GM18951 (cell line): Measurements from ENCODE around the gene CCDC38.
A peak's percentile ranks its signal among the peaks of the same experiment; 100 is the strongest.

Experiments used
- POLR2A ChIP-seq: IDR thresholded peaks from 4 replicates; pipeline ENCODE4 v1.6.1; 2011; ENCODE audit warnings: mild to moderate bottlenecking; ENCODE audit not compliant: insufficient read length, insufficient read depth; ENCODE audit errors: extremely low read depth
- in situ Hi-C: fragments of 300-500 bp; cut with MboI; formaldehyde crosslinking; loops from one replicate; pipeline ENCODE4 v1.12.0; 2022; ENCODE audit warnings: low sequenced_read_pairs, mixed read lengths, inconsistent platforms; ENCODE audit not compliant: unreplicated experiment

CCDC38 gene

DNA sequence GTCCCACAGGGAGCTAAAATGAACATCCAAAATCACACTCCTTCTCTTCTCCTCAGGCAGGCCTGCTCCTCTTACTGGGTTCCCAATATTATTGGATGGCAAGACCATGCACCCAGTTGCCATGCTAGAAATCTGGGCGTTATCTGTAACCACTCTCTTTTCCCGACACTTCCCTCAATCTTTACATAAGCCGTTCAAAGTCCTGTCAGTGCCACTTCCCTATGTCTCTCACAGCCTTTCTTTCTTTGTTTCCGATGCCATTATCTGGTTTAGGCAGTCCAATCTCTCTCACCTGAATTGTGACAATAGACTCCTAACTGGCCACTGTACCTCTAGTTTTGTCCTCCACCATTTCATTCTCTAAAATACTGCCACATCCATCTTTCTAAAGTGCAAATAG lies 59.5 kb downstream of the CCDC38 start:
- TF ChIP-seq POLR2A: no peak
- in situ Hi-C loops: no loop called here

DNA sequence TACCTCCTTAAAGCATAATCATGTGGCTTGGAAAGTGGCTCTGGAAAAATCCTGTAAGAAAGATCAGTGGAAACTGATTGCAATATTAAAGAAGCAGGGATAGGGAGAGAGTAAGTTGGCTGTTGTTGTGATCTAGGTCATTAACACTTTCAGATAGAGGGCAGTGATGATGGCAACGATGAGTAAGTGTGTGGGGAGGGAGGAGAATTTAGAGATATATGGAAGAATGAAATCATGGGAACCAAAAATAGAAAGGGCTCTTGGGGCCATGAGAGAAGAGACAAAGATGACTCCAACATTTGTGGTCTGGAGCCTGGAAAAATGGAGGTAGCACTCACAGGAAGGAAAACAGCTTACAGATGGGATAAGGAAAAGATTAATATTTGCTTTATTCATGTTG lies 60.3 kb downstream of the CCDC38 start:
- in situ Hi-C loops: no loop called here
- no peak for TF ChIP-seq POLR2A

DNA sequence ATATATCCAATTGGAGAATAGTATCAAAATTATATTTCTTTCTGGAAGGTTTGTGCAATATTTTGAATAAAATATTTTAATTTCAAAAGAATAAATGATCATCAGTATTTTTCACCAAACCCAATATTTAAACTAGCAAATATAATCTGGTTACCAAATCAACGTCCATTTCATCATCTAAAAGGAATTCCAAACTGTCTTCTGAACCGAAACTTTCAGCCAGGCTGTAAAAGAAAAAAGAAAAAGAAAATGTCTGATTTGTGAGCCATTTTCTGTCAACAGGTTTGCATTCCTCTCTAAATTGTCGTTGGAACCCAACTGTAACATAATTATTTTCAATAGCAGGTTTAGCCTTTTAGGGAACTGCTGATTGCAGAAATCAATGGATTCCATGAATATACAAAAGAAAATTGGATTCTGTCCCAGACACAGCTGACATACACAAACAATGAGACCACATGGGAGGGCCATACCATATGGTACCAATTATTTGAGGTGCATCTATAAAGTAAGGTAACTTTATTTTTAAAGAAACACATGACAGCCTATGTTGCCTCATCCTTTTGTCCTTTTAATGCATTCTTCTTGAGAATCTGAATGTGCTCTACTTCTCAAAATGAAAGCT lies 61.0 kb downstream of the CCDC38 start:
- no peak for TF ChIP-seq POLR2A
- in situ Hi-C loops: no loop called here

DNA sequence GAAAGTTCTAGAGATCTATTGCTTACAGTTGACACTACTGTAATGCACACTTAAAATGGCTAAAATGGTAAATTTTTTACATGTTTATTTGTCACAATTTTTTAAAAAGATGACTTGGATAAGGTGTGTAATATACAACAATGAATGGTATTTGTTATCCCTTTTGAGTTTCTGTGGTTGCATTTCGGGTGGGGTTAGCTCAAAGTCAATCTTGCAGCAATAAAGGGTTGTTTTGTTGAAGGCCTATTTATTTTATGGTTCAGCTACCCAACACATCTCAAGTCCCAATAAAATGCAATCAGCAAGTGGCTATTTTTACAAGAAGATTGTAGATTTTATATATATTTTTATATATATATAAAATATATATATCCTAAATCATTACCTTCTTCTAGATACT lies 61.5 kb downstream of the CCDC38 start:
- in situ Hi-C loops: no loop called here
- TF ChIP-seq POLR2A: no peak

DNA sequence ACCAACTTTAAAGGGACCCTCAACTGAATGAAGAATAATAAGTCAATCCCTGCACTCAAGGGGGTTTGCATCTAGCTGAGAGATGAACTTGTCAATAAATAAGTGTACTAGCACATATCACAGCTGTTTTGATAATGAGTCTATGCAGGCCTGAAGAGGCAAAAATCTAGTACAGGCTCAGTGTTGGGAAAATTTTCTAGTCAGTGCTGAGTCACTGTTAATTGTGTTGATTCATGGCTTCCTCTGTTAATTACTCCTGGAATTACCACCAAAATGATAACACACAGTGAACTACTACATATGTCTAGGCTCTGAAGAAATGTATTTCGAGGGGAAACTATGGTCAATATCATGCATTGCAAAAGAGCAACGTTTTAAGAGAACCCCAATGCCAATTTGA lies 64.8 kb downstream of the CCDC38 start:
- no peak for TF ChIP-seq POLR2A
- in situ Hi-C loops: no loop called here

DNA sequence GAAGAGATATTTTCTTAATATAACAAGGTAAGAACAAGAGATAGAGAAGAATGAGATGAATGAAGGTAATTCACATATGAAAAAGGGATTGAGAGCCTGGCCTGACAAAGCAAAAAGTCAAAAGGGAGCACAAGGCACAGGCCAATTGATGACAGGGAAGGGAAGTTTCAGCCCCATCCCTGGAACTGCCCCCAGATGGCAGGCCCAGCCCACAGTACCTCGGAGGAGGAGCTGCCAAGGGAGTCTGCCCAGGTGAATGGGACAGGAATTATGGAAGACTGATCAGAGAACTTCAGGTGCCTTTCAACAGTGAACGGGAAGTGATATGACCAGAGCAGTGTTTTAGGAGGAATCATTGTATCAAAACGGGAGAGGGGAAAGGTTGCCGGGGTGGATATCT lies 68.0 kb downstream of the CCDC38 start:
- no peak for TF ChIP-seq POLR2A
- in situ Hi-C loops: no loop called here

DNA sequence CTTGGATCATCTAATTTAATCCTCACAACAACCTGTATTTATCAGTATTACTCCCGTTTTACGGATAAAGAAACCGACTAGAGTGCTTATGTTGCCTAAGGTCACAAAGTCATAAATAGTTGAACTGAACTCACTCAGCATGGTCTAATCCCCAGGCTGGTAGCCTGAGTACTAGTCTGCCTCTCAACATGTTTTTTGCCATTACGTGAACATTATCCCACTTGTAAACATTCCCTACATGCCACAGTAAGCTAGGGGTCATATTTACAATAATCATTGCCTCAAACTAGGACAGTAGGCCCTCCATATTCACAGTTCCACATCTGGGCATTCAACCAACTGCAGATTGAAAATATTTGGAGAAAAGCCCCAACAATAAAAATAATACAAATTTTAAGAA lies 71.5 kb downstream of the CCDC38 start:
- in situ Hi-C loops: no loop called here
- TF ChIP-seq POLR2A: no peak

DNA sequence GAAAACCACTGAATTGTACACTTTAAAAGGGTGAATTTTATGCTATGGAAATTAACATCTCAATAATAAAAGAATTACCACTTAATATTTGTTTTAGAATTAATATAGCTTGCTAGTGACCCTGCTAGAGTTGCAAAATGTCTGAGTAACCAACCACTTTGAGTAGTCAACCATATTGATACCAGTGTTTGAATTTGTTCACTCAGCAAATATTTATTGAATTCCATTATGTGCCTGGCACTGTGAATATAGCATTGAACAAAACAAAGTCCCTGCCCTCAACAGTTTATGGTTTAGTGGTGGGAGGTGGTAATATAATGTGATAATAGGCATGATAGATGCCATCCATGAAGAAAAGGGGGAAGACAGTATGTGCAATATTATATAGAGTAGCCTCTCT lies 79.1 kb downstream of the CCDC38 start:
- in situ Hi-C loops: no loop called here
- no peak for TF ChIP-seq POLR2A

DNA sequence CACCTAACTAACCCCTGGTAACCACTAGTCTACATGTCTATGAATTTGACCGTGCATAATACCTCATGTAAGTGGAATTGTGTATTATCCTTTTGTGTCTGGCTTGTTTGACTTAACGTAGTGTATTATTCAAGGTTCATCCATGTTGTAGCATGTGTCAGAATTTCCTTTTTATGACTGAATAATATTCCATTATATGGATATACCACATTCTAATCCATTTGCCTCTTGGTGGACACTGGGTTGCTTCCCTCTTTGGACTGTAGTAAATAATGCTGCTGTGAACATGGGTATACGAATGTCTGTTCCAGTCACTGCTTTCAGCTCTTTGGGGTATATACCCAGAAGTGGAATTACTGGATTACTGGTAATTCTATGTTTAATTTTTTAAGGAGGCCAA lies 80.4 kb downstream of the CCDC38 start:
- no peak for TF ChIP-seq POLR2A
- in situ Hi-C loops: no loop called here

DNA sequence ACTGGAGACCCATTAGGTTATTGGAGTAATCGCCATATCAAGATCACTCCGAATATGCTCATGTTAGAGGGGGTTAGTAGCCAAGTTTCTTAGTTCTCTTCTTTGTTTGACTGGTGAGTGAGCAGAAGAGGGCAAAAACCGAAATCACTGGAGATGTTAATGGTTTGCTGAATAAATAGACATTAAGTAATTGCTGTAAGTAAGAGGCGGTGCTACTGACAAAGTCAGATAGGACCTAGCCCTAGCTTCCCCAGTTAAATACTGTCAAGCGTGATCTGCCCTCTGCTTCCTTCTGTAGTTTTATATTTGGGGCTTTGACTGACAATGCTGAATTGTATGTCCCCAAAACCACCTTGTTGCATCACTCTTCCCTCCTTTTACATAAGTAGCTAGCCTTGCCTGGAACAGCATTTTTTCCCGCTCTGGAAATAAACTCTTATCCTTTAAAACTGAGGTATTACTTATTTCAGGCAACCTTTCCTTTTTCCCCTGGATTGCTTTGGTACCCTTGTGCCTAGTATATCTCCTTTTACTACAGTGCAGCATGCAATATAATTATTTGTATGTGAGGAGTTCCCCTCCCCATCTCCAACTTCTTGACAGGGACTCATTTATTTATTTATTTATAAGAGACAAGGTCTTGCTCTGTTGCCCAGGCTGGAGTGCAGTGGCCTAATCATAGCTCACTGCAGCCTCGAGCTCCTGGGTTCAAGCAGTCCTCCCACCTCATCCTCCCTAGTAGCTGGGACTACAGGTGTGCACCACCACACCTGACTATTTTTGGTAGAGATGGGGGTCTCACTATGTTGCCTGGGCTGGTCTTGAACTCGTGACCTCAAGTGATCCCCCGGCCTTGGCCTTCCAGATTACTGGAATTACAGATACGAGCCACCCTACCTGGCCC lies 82.2 kb downstream of the CCDC38 start:
- no peak for TF ChIP-seq POLR2A
- in situ Hi-C loops: no loop called here

DNA sequence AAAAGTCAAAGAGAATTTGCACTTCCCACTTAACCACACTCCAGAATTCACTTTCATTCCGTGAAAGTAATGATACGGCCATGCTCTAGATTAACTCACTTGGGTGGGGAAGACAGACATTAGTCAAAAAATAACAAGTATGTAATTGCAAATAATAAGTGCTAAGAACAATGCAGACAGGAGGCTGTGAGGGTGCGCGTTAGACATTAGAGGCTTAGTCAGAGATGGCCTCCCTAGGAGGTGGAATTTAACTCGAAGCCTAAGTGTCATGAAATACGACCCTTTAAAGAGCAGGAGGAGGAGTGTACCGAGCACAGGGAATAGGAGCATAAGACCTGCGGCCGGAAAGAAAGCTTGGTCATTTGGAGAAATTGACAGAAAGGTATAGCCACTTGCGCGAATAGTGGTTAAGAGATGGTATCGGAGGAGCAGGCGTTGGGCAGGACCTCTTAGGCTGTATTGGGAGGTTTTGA lies 83.0 kb downstream of the CCDC38 start:
- in situ Hi-C loops: no loop called here
- no peak for TF ChIP-seq POLR2A

DNA sequence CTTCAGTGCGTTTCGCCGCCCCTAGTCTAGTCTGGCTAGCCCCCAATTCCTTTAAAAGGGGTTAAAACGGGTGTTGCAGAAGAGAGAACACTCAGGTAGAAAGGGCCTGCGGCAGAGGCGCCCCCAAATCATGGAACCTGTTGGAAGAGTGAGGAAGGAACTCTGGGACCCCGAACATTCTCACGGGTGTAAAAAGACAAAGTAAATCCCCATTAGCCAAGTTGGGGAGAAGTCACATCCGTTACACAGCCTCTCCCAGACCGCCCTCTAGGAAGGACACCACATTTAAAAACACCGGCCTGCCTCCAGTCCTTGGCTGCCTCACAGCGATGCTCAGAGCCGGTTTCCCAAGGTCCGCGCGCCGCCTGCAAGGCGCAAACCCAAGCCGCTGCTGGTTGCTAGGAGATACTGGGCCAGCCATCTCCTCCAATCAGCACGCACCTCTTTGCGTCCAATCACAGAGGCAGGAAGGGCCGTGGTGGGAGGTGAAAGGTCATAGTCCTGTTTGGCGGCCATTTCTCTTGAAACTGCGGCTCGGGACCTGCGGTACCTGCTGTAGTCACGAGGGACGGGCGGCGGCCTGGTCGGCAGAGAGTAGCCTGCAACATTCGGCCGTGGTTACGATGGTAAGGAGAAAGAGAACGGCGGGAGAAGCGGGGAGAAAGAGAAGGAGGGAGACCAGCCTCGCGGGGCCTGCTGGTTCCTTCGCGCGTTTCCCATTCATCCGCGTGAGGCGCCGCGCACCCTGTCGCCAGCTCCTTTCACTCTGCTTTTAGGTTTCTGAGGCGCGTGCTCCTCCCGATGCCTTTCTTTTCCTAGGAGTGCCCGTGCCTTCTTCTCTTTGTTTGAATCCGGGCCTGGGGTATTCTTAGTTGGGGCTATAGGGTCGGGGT lies 83.7 kb downstream of the CCDC38 start, which contains the start of gene SNRPF:
TSS of gene SNRPF (plus strand) at position 502 of the 893 bp plus-strand sequence. CDS start at position 624, 122 bp downstream.
- peak; percentile 76 for TF ChIP-seq POLR2A
- in situ Hi-C loops: no loop called here

DNA sequence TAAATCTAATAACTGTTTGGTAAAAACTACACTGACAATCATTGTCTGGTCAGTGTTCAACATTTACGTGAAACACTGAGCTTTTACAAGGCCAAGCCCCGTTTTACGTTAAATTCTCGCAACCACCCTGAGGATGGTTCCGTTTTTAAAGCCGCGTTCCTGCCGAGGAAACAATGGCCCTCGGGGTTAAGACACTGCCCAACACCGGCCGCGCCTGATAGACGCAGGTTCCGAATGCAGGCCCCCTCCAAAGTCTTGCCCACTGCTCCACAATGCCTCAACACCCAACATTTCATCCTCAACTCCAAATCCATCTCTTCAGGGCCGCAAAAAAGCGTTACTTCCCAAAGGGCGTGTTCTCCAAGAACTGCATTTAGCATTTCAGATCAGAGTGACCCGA lies 84.6 kb downstream of the CCDC38 start:
- no peak for TF ChIP-seq POLR2A
- in situ Hi-C loops: no loop called here
